ENCODE measurements around the gene BATF. TPM values are rescaled to one million over a fixed set of nuclear protein-coding genes. Genes with fewer than 3 reads are reported as not detected.

The BATF gene
- total RNA-seq, 1 donor from 2014 or later, result not detected

GRCh38 chr14:75542588-75543091, 20.4 kb downstream of the BATF start:
- DNase-seq (ENCODE audit: low spot score), result no peak
- Mint-ChIP-seq H3K36me3 (ENCODE audit: low read depth) (no peaks in the 10 kb centered on the region), H3K4me3 (ENCODE audit: unreplicated experiment) (no peak overlapping the region), H3K4me1 (ENCODE audit: low read depth) (no peaks in the 10 kb centered on the region), H3K9me3 (ENCODE audit: low read depth) (no peaks in the 10 kb centered on the region), H3K27me3 (ENCODE audit: low read depth) (peaks cover 7% of the 10 kb centered on the region), H3K27ac (ENCODE audit: unreplicated experiment) (no peak overlapping the region)
- TF ChIP-seq CTCF (IDR thresholded peaks at IDR 0.05), result no peak

GRCh38 chr14:75543253-75543652, 21.0 kb downstream of the BATF start:
- Mint-ChIP-seq H3K27ac (ENCODE audit: unreplicated experiment) (no peak overlapping the region), H3K9me3 (ENCODE audit: low read depth) (no peaks in the 10 kb centered on the region), H3K4me3 (ENCODE audit: unreplicated experiment) (no peak overlapping the region), H3K4me1 (ENCODE audit: low read depth) (no peaks in the 10 kb centered on the region), H3K27me3 (ENCODE audit: low read depth) (peaks cover 8% of the 10 kb centered on the region), H3K36me3 (ENCODE audit: low read depth) (no peaks in the 10 kb centered on the region)
- TF ChIP-seq CTCF (IDR thresholded peaks at IDR 0.05), result no peak
- DNase-seq (ENCODE audit: low spot score), result no peak

- Mint-ChIP-seq H3K9me3 (ENCODE audit: low read depth) (no peaks in the 10 kb centered on the region), H3K27me3 (ENCODE audit: low read depth) (peaks cover 9% of the 10 kb centered on the region), H3K4me1 (ENCODE audit: low read depth) (no peaks in the 10 kb centered on the region), H3K4me3 (ENCODE audit: unreplicated experiment) (no peak overlapping the region), H3K27ac (ENCODE audit: unreplicated experiment) (no peak overlapping the region), H3K36me3 (ENCODE audit: low read depth) (no peaks in the 10 kb centered on the region)
- no peak for DNase-seq (ENCODE audit: low spot score)
- no peak for TF ChIP-seq CTCF (IDR thresholded peaks at IDR 0.05)
Observed at GRCh38 chr14:75543786-75544185, 21.5 kb downstream of the BATF start.

- Mint-ChIP-seq H3K4me3 (ENCODE audit: unreplicated experiment) (no peak overlapping the region), H3K9me3 (ENCODE audit: low read depth) (no peaks in the 10 kb centered on the region), H3K27ac (ENCODE audit: unreplicated experiment) (no peak overlapping the region), H3K36me3 (ENCODE audit: low read depth) (no peaks in the 10 kb centered on the region), H3K4me1 (ENCODE audit: low read depth) (no peaks in the 10 kb centered on the region), H3K27me3 (ENCODE audit: low read depth) (peaks cover 15% of the 10 kb centered on the region)
- DNase-seq (ENCODE audit: low spot score), result no peak
- no peak for TF ChIP-seq CTCF (IDR thresholded peaks at IDR 0.05)
Observed at GRCh38 chr14:75545907-75546306, 23.6 kb downstream of the BATF start.

- DNase-seq (ENCODE audit: low spot score), result no peak
- Mint-ChIP-seq H3K9me3 (ENCODE audit: low read depth) (no peaks in the 10 kb centered on the region), H3K36me3 (ENCODE audit: low read depth) (no peaks in the 10 kb centered on the region), H3K27me3 (ENCODE audit: low read depth) (peaks cover 22% of the 10 kb centered on the region), H3K4me3 (ENCODE audit: unreplicated experiment) (no peak overlapping the region), H3K4me1 (ENCODE audit: low read depth) (no peaks in the 10 kb centered on the region), H3K27ac (ENCODE audit: unreplicated experiment) (no peak overlapping the region)
- no peak for TF ChIP-seq CTCF (IDR thresholded peaks at IDR 0.05)
Observed at GRCh38 chr14:75547552-75548250, 25.4 kb downstream of the BATF start.

All from chondrocyte (in vitro differentiated cells).